Mesenteric fat pad (tissue), 1 donor: ENCODE data around the gene HTATIP2. TPM values are rescaled to one million over a fixed set of nuclear protein-coding genes. Genes with fewer than 3 reads are reported as not detected.
"Not testable (repeated sequence)": the region's sequence is repeated elsewhere in the genome, so short reads cannot be mapped to it uniquely, and the experiment has no call there.

Experiments
- DNase-seq: peaks from one replicate; pipeline ENCODE4 v3.0.0-alpha.2; 2020; ENCODE audit warnings: low spot score
- long read RNA-seq: library from polyadenylated mRNA; unstranded; transcript quantifications from one replicate; pipeline ENCODE4 v2.0.0, GENCODE V29; 2020
- total RNA-seq: library from RNA; stranded (reverse); fragmentation: NEBNext Ultra II Directional; extraction: Animal tissue kit (Norgen Biotek cat#: 25700); gene quantifications from one replicate; pipeline ENCODE4 v1.2.1, GENCODE V29; 2021
- donor health status: DM: yes; HTN: yes; CAD: no.

HTATIP2 gene
- total RNA-seq, result 38.9 TPM
- long read RNA-seq, transcript HTATIP2-203 (6 exons, 967 nt), result minor isoform, 17 of 208 reads
- long read RNA-seq, transcript HTATIP2-202 (6 exons, 886 nt), result minor isoform, 17 of 208 reads
- long read RNA-seq, transcript HTATIP2-204 (5 exons, 1,748 nt), result minor isoform, 36 of 208 reads
- long read RNA-seq, transcript HTATIP2-201 (6 exons, 1,477 nt), result major isoform, 125 of 208 reads
- long read RNA-seq, partial matches to known transcripts, result 1 of 208 reads
- long read RNA-seq, other reads (novel, unspliced or antisense), result 6 of 208 reads

DNA sequence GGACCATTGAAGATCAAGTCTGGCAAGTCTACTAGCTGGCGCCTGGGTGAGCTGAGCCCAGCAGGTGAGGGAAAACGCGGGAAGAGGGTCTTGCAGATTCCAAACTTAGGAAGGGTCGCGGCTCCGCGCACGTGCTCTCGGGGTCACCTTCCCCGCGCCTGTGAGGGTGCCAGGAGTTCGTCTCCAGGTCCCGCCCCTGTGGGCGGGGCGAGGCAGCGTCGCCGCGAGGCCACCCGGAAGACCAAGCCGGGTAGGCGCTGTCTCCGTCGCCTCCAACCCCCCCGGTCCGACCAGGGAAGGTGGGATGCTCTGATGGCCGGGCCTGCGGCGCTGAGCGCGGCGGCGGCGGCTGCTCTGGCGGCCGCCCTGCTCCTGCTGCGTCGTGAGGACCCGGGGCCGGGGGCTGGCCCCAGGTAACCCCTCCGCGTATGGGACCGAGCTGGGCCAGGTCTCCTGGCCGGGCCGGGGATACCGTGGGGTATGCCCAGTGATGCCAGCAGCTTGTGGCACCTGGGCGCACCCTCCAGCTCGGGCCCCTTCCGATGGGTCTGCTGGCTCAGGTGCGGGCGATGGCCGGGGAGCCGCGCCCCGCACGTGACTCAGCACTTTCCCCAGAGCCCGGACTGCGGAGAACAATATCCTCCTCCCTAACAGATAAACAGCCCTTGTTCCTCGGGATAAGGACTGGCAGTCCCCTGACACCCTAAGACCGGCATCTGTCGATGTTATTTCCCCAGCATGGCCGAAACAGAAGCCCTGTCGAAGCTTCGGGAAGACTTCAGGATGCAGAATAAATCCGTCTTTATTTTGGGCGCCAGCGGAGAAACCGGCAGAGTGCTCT, at the start of gene HTATIP2:
TSS of gene HTATIP2 (plus strand) at position 215 of the 841 bp plus-strand sequence. CDS start at position 739, 524 bp downstream.
- peak; percentile 93 for DNase-seq

DNA sequence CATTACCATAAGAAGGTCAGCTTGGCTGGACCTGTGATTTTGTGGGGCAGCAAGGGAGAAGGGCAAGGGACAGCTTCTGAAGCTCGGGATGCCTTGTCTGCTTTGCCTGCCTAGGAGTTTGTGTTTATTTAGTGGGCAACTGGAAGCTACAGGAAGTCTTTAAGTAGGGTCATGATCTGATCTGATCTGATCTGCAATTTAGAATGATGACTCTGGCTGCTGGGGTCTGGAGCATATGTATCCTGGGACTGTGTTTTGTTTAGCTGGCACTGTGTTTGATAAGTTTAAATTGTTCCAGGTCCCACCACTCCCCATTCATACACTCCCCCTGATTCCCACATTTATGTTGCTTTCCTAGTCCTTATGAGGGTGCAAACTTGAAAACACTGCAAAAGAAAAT, 47.7 kb upstream of the HTATIP2 start:
- DNase-seq, result no peak

DNA sequence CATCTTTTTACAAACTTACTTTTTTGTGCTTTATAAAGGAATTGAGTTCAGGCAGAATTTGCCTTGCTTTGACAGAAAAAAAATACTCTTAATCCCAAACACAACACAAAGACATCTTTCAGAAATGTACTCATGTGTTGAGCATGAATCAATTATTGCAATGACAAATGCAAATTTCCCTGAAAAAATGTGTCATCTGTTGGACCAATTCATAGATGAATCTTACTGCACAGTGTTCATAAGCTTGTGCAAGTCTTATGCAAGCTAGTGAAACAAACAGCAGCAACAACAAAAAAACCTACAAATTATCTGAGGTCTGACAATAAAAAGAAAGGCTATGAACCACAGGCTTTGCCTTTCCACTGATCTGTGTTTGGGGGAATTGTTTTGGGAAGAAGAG, 42.3 kb upstream of the HTATIP2 start:
- DNase-seq, result no peak

DNA sequence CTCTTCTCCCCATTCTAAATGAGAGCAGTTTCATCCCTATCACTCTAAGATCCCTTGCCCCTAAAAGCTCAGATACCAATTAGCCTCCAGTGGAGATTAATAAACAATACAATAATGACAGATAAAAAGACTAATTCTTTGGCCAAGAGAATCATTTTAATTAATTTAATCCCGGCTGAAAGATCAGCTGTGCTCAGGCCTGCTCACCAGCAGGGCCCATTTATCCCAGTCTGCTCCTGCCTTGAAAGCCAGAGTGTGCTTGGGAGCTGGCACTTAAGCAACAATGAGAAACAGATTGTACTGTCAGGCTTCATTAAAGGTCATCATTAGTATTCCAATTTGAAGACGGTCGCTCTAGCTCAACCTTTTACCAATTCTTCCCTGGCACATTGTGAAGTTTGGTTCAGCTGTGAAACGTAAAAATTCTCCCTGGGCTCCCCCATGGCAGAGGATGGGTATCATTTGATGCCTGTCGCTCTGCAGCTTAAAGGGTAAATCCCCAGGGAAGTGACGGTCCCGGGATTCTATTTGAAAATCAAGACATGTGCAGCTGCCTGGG, 36.1 kb upstream of the HTATIP2 start:
- no peak for DNase-seq

DNA sequence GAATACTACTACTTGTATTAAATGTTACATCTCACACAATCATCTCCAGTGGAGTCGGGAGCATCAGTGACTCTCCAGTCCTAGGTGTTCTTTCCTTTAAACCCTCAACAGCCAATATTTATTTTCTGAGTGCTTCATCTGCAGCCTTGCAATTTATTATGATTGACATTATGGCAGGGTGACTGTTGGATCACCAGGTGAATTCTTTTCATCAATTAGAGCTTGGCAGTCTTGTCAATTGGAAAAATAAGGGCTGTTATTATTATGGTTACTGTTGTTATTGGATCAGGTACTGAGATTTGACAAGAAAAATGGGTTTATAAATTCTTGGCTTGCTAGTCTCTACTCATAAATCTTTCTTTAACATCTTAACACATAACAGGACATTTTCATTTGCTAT, 27.5 kb upstream of the HTATIP2 start:
- no peak for DNase-seq

DNA sequence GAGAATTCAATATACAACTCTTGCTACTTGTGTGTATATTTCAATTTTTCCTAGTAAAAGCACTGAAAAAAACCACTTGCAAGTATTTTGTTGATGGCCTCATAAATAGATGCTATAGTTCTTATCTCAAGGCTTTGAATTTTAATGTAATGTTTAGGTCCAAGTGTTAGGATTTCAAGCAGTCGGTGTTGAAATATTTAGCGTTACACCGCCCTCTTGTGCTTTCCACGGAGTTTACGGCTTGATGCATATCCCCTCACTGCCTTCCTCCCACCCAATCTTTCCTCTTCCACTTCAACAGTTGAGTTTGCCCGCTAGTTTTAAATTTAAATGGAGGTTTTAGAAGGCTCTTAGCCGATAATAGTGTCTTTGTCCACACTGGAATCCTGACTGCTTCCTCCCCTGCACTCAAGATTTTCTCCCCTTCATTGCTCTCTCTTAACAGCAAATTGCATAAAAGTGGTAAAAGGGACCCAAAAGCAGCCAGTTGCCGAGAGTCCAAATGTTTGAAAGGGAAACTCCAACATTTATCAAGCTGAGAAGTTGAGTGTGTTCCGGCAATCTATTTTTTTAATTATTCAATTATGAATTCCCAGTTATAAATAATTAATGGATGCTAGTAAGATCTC, 25.9 kb upstream of the HTATIP2 start:
- DNase-seq, result no peak

DNA sequence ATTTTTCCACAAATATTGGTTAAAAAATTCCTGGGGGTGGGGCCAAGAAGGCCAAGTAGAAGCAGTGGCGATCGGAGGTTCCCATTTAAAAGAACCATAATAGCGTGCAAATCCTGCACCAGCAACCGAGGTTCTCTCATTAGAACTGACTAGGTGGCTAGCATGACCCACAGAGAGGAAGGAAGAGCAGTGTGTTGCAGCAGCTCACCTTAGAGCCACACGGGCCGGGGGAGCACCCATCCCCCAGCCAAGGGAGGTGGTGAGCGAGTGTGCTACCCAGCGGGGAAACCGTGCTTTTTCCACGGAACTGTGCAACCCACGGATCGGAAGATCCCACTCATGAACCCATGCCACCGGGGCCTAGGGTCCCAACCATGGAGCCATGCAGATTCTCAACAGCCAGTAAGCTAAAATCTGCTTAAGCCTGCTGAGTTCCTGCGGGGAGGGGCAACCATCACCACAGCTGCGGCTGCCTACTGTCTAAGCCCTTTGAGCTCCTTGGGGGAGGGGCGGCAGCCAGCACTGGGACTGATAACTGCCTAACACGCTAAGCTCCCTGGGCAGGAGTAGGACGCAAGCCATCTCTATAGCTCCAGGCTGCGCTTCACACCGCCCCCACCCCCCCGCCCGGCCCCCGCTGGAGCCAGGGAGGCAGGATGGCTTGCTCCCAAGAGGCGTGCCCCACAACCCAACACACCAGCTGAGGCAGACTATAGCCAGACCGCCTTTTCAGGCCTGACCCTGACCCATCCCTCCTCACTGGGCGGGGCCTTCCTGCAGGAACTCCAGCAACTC, 21.0 kb upstream of the HTATIP2 start:
- DNase-seq, result no peak

DNA sequence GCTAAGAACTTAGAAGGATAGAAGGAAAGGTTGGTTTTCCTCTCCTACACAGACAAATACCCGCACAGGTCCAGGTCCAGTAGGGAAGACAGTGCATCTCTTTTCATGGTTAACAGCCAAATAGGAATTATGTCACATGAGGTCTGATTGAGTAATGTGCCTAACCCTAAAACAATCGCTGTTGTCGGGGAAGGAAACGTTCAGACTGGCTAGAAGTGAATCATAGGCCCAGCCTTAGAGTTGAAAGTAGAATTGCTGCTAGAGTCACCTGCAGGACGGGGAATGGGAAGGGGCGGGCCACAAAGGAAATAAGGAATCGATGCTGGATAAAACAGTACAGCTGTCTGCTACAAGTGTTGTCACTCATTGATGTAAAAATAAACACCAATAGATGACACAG, 12.4 kb upstream of the HTATIP2 start:
- DNase-seq, result no peak

DNA sequence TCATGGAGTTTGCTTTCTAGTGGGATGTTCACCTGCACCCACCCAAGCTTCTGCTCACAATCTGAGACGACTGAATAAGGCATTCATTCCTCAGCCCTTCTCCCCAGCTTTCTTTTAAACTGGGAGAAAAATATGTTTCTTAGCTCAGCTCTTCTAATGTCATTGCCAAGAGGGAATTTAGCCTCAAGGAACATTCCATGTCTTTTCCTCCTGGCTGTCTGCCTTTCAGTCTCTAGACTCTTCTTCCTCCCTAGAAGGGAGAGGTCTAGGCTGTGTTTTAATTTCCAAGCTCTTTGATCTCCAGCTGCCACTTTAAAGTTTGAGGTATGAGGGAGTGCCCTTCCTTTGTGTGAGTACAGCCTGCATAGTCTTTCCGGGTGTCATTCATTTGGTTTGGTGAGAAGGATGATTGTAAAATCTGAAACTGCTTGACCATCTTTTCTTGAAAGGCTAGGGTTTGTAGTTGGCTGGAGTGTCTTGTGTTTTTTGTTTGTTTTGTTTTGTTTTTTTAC, 11.7 kb upstream of the HTATIP2 start:
- no peak for DNase-seq

DNA sequence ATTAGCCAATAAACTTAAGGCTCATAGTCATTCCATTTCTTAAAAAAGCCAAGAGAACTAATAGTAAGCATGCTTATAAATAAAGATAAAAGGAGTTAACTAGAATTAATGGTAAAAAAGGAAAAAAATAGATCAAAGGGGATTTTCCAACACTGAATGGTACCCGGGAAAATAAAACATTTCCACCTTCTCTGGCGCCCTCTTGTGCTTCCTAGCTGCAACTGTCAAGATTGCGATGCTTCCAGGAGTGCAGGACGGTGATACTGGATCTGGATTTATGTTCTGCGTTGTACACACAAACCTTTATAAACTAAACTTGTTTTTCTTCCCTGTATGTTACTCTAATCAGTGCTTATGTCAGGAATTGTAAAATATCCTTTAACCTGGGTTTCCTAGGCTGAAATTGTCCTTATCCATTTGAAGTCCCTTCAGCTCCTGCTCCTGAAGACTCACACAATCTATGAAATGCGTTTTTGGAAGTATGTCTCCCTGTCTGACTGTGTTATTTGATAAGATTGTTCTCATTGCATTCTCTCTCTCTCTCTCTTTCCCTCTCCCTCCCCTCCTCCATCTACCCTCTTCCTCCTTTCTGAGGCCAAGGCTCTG, 9.6 kb upstream of the HTATIP2 start:
- no peak for DNase-seq

DNA sequence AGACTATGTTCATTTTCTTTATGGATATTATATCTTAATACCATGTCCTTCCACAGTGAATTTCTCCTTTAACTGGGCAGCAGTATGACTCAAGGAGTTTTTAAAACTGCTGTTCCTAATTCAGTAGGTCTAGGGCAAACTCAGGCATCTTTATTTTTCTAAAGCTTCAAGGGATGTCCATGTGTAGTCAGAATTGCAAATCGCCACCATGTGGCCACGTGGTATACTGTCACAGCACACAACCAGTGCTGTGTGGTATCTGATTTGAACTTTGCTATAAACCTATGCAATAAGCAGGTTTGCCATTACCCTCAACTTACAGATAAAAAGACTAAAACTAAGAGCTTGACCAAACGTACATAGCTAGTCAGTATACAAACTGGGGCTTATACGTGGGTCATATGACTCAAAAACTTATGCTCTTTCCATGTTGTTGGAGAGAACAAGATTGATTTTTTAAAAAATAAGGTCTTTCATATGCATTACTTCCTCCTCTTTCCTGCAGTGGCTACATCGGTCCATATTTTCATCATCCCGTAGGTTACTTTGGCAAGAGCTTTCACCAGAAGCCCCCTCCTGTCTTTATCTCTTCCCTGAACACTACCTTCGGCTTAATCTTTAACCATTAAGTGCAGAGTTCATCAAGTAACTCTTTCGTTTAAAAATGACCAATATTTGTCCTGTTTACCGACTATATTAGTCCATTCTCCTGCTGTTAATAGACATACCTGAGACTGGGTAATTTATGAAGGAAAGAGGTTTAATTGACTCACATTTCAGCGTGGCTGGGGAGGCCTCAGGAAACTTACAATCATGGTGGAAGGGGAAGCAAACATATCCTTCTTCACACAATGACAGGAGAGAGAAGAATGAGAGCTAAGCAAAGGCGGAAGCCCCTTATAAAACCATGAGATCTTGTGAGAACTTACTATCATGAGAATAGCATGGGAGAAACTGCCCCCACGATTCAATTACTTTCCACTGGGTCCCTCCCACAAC, 8.0 kb upstream of the HTATIP2 start:
- DNase-seq, result no peak

DNA sequence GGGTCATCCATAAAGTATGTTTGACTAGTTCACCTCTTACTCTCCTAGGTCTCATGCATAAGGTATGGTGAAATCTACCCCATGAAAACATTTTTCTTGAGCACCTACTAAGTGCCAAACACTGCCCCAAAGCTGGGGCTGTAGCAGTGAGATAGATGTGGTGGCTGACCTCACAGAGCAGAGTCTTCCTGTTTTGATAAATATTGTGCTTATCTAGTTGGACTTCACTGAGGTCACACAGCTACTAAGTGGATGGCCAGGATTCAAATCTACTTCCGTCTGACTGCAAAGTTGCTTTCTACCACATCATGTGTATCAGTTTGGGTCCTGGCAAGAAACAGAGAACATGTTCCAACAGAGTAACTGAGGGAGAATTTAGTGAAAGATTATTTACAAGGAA, 6.4 kb upstream of the HTATIP2 start:
- no peak for DNase-seq

DNA sequence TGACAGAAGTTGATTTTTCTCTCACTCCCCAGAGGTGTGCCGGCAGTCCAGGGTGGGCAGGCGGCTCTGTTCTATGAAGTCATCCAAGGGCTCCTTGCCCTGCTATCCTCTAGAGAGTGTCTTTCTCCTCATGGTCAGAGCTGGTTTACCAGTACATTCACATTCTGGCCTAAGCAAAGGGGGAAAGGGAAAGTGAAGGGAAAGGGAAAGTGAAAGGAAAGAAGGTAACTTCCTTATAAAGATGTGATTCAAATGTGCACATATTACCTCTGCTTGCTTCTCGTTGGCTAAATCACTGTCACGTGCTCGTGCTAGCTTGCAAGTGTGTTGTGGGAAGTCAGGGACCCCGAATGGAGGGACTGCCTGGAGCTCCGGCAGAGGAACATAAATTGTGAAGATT, 2.9 kb upstream of the HTATIP2 start:
- no peak for DNase-seq

DNA sequence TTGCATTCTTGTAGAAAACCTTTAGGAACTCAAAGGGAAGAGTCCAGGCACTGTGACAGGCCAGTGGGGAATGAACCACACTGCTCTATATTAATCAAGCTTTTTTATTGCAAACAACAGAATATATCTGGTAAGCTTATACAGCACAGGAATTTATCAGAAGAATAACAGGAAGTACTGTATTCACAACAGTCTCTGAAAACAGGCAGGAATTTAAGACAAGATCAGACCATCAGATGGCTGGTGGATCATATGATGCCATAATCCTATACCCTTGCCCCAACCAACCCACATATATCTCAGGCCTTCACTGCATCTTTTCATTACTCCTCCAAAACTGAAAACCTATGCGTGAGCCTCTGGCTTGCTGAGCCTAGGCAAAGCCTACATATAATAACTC, 1.0 kb upstream of the HTATIP2 start:
- no peak for DNase-seq

DNA sequence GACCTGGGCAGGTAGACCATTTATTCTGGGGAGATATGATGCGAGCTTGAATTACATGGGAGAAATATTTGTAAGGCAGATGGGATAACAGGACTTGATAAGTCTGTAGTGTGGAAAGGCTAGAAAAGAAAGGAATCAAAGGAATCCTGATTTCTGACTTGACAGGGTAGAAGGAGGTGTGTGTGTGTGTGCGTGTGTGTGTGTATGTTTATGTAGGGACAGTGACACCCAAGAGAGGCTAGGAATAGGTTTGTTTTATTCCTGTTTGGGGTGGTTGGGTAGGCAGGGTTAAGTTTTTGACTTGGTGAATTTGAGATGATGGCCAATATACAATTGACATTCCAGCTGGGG, 390 bp upstream of the HTATIP2 start:
- DNase-seq, result no peak

DNA sequence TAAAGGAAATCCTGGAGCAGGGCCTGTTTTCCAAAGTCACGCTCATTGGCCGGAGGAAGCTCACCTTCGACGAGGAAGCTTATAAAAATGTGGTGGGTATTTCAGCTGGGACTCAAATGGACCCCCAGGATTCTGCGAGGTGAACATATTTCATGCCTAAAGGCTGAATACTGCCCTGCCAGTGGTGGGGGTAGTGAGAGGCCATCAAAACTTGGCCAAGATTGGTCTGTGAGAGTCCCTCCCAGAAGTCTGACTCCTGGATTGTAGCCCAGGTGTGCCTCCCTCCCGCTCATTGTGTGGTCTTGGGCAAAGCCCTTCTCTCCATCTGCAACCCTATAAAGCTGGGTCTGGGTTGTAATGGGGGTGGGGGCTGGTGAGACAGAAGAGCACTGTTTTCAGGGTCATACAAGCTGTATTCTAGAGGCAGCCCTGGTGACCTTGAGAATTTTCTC, 853 bp downstream of the HTATIP2 start:
- no peak for DNase-seq

DNA sequence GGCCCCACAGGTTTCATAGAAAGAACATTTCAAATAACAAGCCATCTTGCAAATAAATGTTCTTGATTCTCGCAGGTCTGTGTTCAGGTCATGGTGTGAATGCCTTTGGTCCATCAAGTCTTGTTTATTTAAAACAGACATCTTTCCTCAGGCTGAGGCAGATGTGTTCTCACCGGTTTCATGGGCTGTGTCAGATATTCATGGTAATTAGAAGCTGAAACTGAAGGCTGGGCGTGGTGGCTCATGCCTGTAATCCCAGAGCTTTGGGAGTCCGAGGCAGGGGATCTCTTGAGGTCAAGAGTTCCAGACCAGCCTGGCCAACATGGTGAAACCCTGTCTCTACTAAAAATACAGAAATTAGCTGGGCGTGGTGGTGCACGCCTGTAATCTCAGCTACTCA, 2.0 kb downstream of the HTATIP2 start:
- DNase-seq, result not testable (repeated sequence)

DNA sequence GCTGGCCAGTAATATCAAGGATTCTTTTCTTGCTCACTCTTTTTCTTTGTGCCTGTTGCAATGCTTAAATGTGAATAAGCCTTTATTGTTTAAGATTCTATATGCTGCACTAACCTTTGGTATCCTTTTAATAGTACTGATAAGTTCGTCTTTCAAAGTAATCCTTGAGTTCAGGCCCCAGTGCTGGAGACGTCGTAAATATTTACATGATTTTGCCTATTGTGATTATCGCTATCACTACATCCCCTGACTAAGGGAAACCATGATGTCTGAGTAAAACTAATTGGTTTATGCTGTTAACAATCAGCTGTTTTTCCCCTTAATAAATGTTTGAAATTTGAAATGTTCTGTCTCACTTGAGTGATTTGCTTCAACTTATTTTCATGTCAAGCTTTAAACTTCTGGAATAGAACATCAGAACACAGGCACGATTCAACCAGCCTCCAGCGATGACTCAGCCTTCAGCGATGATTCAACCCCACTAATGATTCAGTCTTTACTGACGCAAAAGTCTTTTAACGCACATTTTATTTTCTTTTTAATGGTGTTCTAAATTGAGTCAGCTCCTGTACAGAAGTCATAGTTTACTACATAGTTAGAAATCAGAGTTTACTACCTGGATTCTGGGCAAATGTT, 3.9 kb downstream of the HTATIP2 start:
- DNase-seq, result no peak

DNA sequence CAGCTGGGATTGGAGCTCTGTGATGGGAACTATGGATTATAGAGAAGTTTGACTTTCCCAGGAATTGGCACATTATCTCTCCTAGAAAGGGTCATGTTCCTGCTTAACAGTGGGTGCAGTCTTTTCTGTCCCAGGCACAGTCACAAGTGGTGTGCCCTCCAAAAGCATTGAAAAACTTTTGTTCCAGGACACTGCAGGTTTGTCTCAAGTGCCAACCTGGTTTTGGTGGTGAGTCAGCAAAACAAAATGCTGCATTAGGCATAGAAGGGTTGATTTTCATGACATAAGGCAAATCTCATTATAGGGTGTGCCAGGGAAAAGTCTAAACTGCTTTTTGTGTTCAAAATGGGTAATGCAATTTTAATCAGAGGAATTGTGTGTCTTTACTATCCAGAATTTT, 4.9 kb downstream of the HTATIP2 start:
- DNase-seq, result no peak
